RKO (cell line): ENCODE measurements around the gene PRR20G.
"Not testable (repeated sequence)": the region's sequence is repeated elsewhere in the genome, so short reads cannot be mapped to it uniquely, and the experiment has no call there.

Experiments
- DNase-seq: peaks from one replicate; pipeline ENCODE4 v3.0.0-alpha.2; 2016; ENCODE audit warnings: low spot score

PRR20G gene

DNA sequence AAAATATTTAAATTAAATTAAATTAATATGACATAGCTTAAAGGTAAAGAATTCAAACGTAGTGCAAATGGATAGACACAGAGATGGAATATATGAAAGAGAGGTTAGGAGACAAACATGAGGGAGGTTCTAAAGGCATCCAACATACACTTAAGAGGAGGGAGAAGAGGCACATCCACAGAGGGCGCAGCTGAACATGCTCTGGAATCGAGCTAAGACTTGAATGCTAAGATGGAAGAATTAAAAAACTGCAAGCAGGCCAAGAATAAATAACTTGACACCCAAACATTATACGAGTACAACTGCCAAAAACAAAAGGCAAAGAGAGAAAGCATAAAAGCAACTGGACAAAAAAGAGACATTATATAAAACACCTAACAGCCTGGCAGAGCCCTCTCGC, 9.1 kb upstream of the PRR20G start:
- DNase-seq = no peak

- no peak for DNase-seq
These were observed 8.3 kb upstream of the PRR20G start for GRCh38 chr3:127296166-127296565.

DNA sequence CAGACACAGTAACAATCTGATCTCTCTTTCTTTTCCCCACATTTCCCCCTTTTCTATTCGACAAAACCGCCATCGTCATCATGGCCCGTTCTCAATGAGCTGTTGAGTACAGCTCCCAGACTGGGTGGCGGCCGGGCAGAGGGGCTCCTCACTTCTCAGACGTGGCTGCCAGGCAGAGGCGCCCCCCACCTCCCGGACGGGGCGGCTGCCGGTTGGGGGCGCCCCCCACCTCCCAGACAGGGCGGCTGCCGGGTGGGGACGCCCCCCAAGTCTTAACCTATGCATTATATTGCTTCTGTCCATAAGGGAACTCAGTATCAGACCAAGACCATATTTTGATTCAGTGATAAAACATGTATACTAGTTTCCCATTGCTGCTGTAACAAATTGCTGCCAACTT, 5.8 kb upstream of the PRR20G start:
- not testable (repeated sequence) for DNase-seq

- no peak for DNase-seq
These were observed 3.8 kb upstream of the PRR20G start for GRCh38 chr3:127291611-127292010.

- no peak for DNase-seq
These were observed 3.3 kb upstream of the PRR20G start for GRCh38 chr3:127291114-127291513.

- peak; percentile 19 for DNase-seq
These were observed 2.1 kb upstream of the PRR20G start for GRCh38 chr3:127289706-127290575.

DNA sequence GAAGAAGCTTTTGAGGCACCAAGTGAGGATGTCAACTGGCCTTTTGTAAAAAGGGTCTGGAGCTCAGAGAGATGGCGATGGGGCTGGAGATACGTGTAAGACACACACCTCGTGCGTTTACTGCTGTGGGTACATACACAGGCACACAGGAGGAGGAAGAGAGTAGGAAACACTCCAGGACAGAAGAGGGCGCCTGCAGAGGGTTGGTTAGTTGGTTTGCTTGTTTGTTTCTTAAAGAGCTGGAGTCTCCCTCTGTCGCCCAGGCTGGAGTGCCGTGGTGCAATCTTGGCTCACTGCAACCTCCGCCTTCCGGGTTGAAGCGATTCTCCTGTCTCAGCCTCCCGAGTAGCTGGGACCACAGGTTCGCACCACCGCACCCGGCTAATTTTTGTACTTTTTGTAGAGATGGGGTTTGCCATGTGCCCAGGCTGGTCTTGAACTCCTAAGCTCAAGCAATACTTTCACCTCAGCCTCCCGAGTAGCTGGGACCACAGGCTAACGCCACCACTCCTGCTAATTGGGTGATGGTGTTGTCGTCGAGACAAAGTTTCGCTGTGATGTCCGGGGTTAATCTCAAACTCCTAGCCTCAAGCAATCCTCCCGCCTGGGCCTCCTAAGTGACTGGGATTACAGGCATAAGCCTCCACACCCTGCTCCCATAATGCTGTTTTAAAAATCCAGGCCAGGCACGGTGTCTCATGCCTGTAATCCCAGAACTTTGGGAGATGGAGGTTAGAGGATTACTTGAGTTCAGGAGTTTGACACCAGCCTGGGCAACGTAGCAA, 1.3 kb upstream of the PRR20G start:
- no peak for DNase-seq

GRCh38 chr3:127288343-127288742, 497 bp upstream of the PRR20G start:
- DNase-seq = no peak

GRCh38 chr3:127286571-127287140, 1.2 kb downstream of the PRR20G start:
- peak; percentile 40 for DNase-seq

- DNase-seq = no peak
These were observed 3.6 kb downstream of the PRR20G start for GRCh38 chr3:127284258-127284657.

GRCh38 chr3:127277561-127277960, 10.3 kb downstream of the PRR20G start:
- no peak for DNase-seq

DNA sequence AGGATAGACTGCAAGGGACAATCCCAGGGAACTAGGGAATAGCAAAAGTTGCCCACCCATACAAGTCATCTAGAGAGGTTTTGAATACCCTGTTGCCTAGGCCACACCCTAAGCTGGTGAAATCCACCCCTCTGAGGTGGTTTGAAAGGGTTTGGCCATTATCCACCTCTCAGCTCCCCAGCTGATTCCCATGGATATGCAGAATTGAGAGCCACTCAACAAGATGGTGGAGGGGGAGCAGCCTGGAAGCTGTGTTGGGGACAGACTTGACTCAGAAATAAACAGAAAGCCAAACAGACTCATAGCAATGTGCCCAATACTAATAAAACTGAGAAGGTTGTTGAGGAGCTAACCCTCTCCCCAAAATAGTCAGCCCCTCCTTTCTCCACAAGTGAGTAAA, 10.9 kb downstream of the PRR20G start:
- no peak for DNase-seq

GRCh38 chr3:127276396-127276795, 11.4 kb downstream of the PRR20G start:
- no peak for DNase-seq

DNA sequence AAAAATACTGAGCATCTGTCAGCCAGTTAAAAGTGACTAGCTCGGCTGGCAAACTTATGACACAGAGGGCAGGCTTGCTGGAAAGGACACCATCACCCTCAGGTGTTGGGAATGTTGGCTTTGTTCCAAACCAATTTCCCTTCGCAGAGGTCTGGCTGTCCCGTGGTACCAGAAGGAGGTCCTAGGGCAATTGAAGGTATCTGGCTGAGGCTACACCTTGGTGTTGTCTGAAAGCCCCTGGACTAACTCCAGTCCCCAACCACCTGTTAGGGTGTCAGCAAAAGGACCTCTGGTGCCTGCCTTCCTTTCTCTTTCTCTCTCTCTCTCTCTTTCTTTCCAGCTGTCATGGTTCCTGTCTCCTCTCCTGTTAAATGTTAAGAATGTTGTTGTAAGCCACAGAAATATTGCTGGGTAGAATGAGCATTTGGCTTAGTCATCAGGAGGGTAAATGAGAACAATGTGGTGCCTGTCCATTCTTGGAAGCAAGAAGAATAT, 12.5 kb downstream of the PRR20G start:
- DNase-seq = no peak

GRCh38 chr3:127274200-127274760, 13.6 kb downstream of the PRR20G start:
- no peak for DNase-seq

DNA sequence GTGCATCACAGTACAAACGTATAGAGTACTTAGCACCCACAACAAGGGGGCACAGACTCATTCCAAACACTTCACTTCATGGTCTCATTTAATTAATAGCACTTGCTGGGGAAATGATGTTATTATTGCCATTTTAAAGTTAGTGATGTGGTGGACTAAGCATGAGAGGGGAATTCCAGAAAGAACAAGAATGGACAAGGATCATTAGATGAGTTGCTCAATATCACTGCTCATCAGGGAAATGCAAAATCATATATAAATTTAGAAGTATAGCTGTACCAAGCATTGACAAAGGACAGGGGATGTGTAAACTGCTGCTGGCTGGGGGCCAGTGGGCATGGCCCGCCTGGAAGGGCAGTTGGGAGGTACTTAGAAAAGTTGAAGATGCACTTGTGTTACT, 14.6 kb downstream of the PRR20G start:
- no peak for DNase-seq

DNA sequence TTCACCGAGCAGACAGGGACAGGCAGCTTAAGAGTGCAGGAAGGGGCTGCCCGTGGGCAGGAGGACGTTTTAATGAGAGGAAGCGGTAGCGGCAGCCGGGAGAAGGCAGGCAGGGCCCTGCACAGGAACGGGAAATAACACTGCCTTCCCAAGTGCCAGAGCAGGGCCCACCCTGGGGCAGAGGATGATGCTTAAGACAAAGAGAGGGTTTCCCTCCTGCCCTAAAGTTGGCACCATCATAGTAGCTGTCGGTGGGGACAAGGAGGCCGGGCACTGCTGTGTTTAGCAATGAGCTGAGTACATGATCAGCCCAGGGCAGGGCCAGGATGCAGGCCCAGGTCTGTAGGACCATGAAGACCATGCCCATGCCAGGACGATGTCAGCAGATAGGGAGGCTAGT, 21.7 kb downstream of the PRR20G start:
- DNase-seq = no peak

- DNase-seq = no peak
These were observed 22.3 kb downstream of the PRR20G start for GRCh38 chr3:127265581-127265981.

DNA sequence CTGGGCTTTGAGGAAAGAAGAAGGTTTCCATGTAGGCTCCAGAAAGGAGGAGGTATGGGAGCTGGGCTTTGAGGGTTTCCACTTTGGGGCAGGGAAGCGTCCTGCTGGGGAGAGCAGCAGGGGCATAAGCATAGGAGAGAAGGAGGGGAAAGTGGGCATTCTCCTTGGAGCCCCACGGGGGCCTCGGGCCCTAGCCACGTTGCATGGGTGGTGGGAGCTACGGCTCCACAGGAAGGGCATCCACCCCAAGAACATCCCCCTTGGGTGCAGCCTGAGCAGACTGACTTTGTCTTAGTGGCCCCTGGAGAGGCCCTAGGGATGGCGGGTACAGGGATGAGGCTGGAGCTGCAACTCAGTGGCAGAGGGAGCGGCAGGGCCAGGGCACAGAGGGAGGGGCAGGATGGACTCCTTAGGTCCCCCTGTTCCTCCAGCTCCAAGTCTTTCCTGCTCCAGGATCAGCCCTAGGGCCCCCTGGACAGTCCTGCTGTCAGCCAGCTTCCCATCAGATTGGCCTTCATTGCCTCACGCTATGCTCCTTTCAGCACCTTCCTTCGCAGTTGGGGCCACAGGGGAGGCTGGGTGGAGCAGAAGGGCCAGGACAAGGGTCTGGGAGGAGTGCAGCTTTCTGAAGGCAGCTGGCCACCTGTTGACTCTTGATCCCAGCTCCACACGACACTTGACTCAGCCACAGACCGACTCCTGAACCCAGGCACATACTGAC, 22.9 kb downstream of the PRR20G start:
- no peak for DNase-seq

- no peak for DNase-seq
These were observed 23.6 kb downstream of the PRR20G start for GRCh38 chr3:127264292-127264691.

- no peak for DNase-seq
These were observed 24.1 kb downstream of the PRR20G start for GRCh38 chr3:127263586-127264231.
